ENCODE results near the gene BNC2. TPM values are rescaled to one million over a fixed set of nuclear protein-coding genes. Genes with fewer than 3 reads are reported as not detected.

BNC2 gene
- total RNA-seq, 1 donor from 2014 or later, result 2.4 TPM

GRCh38 chr9:16475996-16476395 lies 394.5 kb downstream of the BNC2 start:
- Histone ChIP-seq H3K27me3 (no peaks in the 10 kb centered on the region), H4K20me1 (ENCODE audit: low read depth) (no peaks in the 10 kb centered on the region), H3F3A (ENCODE audit: low read depth) (no peaks in the 10 kb centered on the region), H2AFZ (replicated peaks) (no peak overlapping the region), H3K36me3 (no peaks in the 10 kb centered on the region), H3K9ac (no peak overlapping the region), H3K27ac (no peak overlapping the region), H3K4me2 (no peak overlapping the region), H3K9me3 (ENCODE audit: low read depth) (no peaks in the 10 kb centered on the region), H3K79me2 (ENCODE audit: low read depth) (no peaks in the 10 kb centered on the region), H3K4me1 (peaks cover 4% of the 10 kb centered on the region), H3K4me3 (no peak overlapping the region)
- DNase-seq (ENCODE audit: low spot score), result no peak
- H3K27ac Mint-ChIP-seq, result no peak overlapping the region
- H3K4me1 Mint-ChIP-seq, result peaks cover 4% of the 10 kb centered on the region
- H3K36me3 Mint-ChIP-seq, result no peaks in the 10 kb centered on the region
- H3K9me3 Mint-ChIP-seq, result peaks cover 9% of the 10 kb centered on the region
- H3K4me3 Mint-ChIP-seq, result no peak overlapping the region
- TF ChIP-seq CTCF (IDR thresholded peaks at IDR 0.05) (no peak), EZH2 (IDR thresholded peaks at IDR 0.05) (no peak), EZH2phosphoT487 (IDR thresholded peaks at IDR 0.05) (no peak)
- no peaks in the 10 kb centered on the region for H3K27me3 Mint-ChIP-seq (ENCODE audit: insufficient read depth, low read depth)

GRCh38 chr9:16475257-16475656 lies 395.2 kb downstream of the BNC2 start:
- no peak overlapping the region for H3K27ac ChIP-seq
- H3K79me2 ChIP-seq (ENCODE audit: low read depth), result no peaks in the 10 kb centered on the region
- no peaks in the 10 kb centered on the region for H3K27me3 ChIP-seq
- H3K4me3 ChIP-seq, result no peak overlapping the region
- no peak overlapping the region for H3K9ac ChIP-seq
- H3K4me3 Mint-ChIP-seq, result no peak overlapping the region
- H3K9me3 ChIP-seq (ENCODE audit: low read depth), result no peaks in the 10 kb centered on the region
- H4K20me1 ChIP-seq (ENCODE audit: low read depth), result no peaks in the 10 kb centered on the region
- H3K9me3 Mint-ChIP-seq, result peaks cover 13% of the 10 kb centered on the region
- H3F3A ChIP-seq (ENCODE audit: low read depth), result no peaks in the 10 kb centered on the region
- no peaks in the 10 kb centered on the region for H3K36me3 ChIP-seq
- no peak overlapping the region for H3K4me2 ChIP-seq
- no peak overlapping the region for H2AFZ ChIP-seq (replicated peaks)
- peaks cover 3% of the 10 kb centered on the region for H3K36me3 Mint-ChIP-seq
- no peaks in the 10 kb centered on the region for H3K27me3 Mint-ChIP-seq (ENCODE audit: insufficient read depth, low read depth)
- no peak for DNase-seq (ENCODE audit: low spot score)
- TF ChIP-seq EZH2 (IDR thresholded peaks at IDR 0.05), result no peak
- no peak for TF ChIP-seq EZH2phosphoT487 (IDR thresholded peaks at IDR 0.05)
- TF ChIP-seq CTCF (IDR thresholded peaks at IDR 0.05), result no peak
- peaks cover 4% of the 10 kb centered on the region for H3K4me1 ChIP-seq
- H3K27ac Mint-ChIP-seq, result no peak overlapping the region
- H3K4me1 Mint-ChIP-seq, result peaks cover 4% of the 10 kb centered on the region

GRCh38 chr9:16469184-16469583 lies 401.3 kb downstream of the BNC2 start:
- Histone ChIP-seq H3K9ac (no peak overlapping the region), H3F3A (ENCODE audit: low read depth) (no peaks in the 10 kb centered on the region), H3K27ac (no peak overlapping the region), H3K79me2 (ENCODE audit: low read depth) (no peaks in the 10 kb centered on the region), H3K27me3 (no peaks in the 10 kb centered on the region), H3K4me1 (peaks cover 2% of the 10 kb centered on the region), H4K20me1 (ENCODE audit: low read depth) (no peaks in the 10 kb centered on the region), H2AFZ (replicated peaks) (no peak overlapping the region), H3K4me3 (no peak overlapping the region), H3K36me3 (no peaks in the 10 kb centered on the region), H3K4me2 (no peak overlapping the region), H3K9me3 (ENCODE audit: low read depth) (no peaks in the 10 kb centered on the region)
- peaks cover 27% of the 10 kb centered on the region for H3K9me3 Mint-ChIP-seq
- peaks cover 2% of the 10 kb centered on the region for H3K27me3 Mint-ChIP-seq (ENCODE audit: insufficient read depth, low read depth)
- H3K4me3 Mint-ChIP-seq, result no peak overlapping the region
- no peak overlapping the region for H3K27ac Mint-ChIP-seq
- no peak for TF ChIP-seq EZH2 (IDR thresholded peaks at IDR 0.05)
- no peak for TF ChIP-seq CTCF (IDR thresholded peaks at IDR 0.05)
- TF ChIP-seq EZH2phosphoT487 (IDR thresholded peaks at IDR 0.05), result no peak
- H3K4me1 Mint-ChIP-seq, result no peaks in the 10 kb centered on the region
- DNase-seq (ENCODE audit: low spot score), result no peak
- peaks cover 8% of the 10 kb centered on the region for H3K36me3 Mint-ChIP-seq
